GM23248 (cell line): ENCODE results near the gene SLC2A6.

Experiments used
- EZH2 ChIP-seq: fragments of 200-600 bp; sonication (generic); IDR thresholded peaks from 2 replicates; pipeline ENCODE4 v1.6.1; 2018; ENCODE audit warnings: antibody characterized with exemption, mild to moderate bottlenecking; ENCODE audit not compliant: insufficient read depth, poor library complexity, severe bottlenecking
- EZH2phosphoT487 ChIP-seq: fragments of 200-600 bp; sonication (generic); IDR thresholded peaks from 2 replicates; pipeline ENCODE4 v1.6.1; 2018; ENCODE audit warnings: antibody characterized with exemption, moderate library complexity, mild to moderate bottlenecking, low read depth; ENCODE audit not compliant: insufficient read depth

GRCh38 chr9:133488686-133489252 is 9.9 kb upstream of the SLC2A6 start:
- TF ChIP-seq EZH2 (no peak), EZH2phosphoT487 (no peak)
